GM12892 (cell line): ENCODE measurements around the gene PPP1R12C.

Experiments
- POLR2A ChIP-seq: IDR thresholded peaks from 2 replicates; pipeline ENCODE4 v1.6.1; 2011; ENCODE audit warnings: low read depth, low read length, control low read depth
- POLR2AphosphoS5 ChIP-seq: IDR thresholded peaks from 2 replicates; pipeline ENCODE4 v1.6.1; 2011; ENCODE audit warnings: low read depth, low read length, control low read depth

- TF ChIP-seq POLR2AphosphoS5 = no peak
- no peak for TF ChIP-seq POLR2A
These were observed 31.9 kb upstream of the PPP1R12C start, which contains the start of gene TNNT1 for GRCh38 chr19:55149078-55150003.
